ENCODE data around the gene GNB2. TPM values are rescaled to one million over a fixed set of nuclear protein-coding genes. Genes with fewer than 3 reads are reported as not detected.
"Not testable (repeated sequence)": the region's sequence is repeated elsewhere in the genome, so short reads cannot be mapped to it uniquely, and the experiment has no call there.

Gene GNB2
- polyA plus RNA-seq, 1 donor, result 162 TPM

- not testable (repeated sequence) for DNase-seq
Measured at GRCh38 chr7:100724364-100724763, 50.8 kb downstream of the GNB2 start.

- no peak for DNase-seq
Measured at GRCh38 chr7:100726996-100727761, 53.6 kb downstream of the GNB2 start.

GRCh38 chr7:100728196-100728595 lies 54.7 kb downstream of the GNB2 start:
- DNase-seq, result no peak

Other genes starting within 250 kb of the GNB2 start
- 7.5 TPM for gene ZCWPW1, start 245.0 kb upstream of the GNB2 start, polyA plus RNA-seq (ENCODE audit: insufficient read length)
- gene MEPCE, start 243.9 kb upstream of the GNB2 start, polyA plus RNA-seq (ENCODE audit: insufficient read length), result 49.2 TPM
- gene PPP1R35, start 237.2 kb upstream of the GNB2 start, polyA plus RNA-seq (ENCODE audit: insufficient read length), result 12.2 TPM
- gene SPACDR, start 209.5 kb upstream of the GNB2 start, polyA plus RNA-seq (ENCODE audit: insufficient read length), result 1.2 TPM
- gene TSC22D4, start 194.5 kb upstream of the GNB2 start, polyA plus RNA-seq (ENCODE audit: insufficient read length), result 37.4 TPM
- gene NYAP1, start 189.8 kb upstream of the GNB2 start, polyA plus RNA-seq (ENCODE audit: insufficient read length), result 1.6 TPM
- 10.0 TPM for gene AGFG2, start 134.5 kb upstream of the GNB2 start, polyA plus RNA-seq (ENCODE audit: insufficient read length)
- 4.2 TPM for gene SAP25, start 99.8 kb upstream of the GNB2 start, polyA plus RNA-seq (ENCODE audit: insufficient read length)
- gene LRCH4, start 87.6 kb upstream of the GNB2 start, polyA plus RNA-seq (ENCODE audit: insufficient read length), result 37.7 TPM
- 2.6 TPM for gene FBXO24, start 87.4 kb upstream of the GNB2 start, polyA plus RNA-seq (ENCODE audit: insufficient read length)
- gene PCOLCE, start 71.4 kb upstream of the GNB2 start, polyA plus RNA-seq (ENCODE audit: insufficient read length), result 94.3 TPM
- 23.5 TPM for gene MOSPD3, start 61.2 kb upstream of the GNB2 start, polyA plus RNA-seq (ENCODE audit: insufficient read length)
- gene TFR2, start 32.2 kb upstream of the GNB2 start, polyA plus RNA-seq (ENCODE audit: insufficient read length), result 0.93 TPM
- not detected for gene ACTL6B, start 17.3 kb upstream of the GNB2 start, polyA plus RNA-seq (ENCODE audit: insufficient read length)
- 42.7 TPM for gene GIGYF1, start 20.5 kb downstream of the GNB2 start, polyA plus RNA-seq (ENCODE audit: insufficient read length)
- 19.5 TPM for gene POP7, start 32.4 kb downstream of the GNB2 start, polyA plus RNA-seq (ENCODE audit: insufficient read length)
- gene EPO, start 46.7 kb downstream of the GNB2 start, polyA plus RNA-seq (ENCODE audit: insufficient read length), result 0.20 TPM
- 0.03 TPM for gene ZAN, start 59.9 kb downstream of the GNB2 start, polyA plus RNA-seq (ENCODE audit: insufficient read length)
- gene EPHB4, start 153.8 kb downstream of the GNB2 start, polyA plus RNA-seq (ENCODE audit: insufficient read length), result 85.3 TPM
- 29.9 TPM for gene SLC12A9, start 179.0 kb downstream of the GNB2 start, polyA plus RNA-seq (ENCODE audit: insufficient read length)
- 67.8 TPM for gene TRIP6, start 193.6 kb downstream of the GNB2 start, polyA plus RNA-seq (ENCODE audit: insufficient read length)
- 193 TPM for gene SRRT, start 201.4 kb downstream of the GNB2 start, polyA plus RNA-seq (ENCODE audit: insufficient read length)
- gene UFSP1, start 216.0 kb downstream of the GNB2 start, polyA plus RNA-seq (ENCODE audit: insufficient read length), result 1.8 TPM
- 2.7 TPM for gene ACHE, start 222.1 kb downstream of the GNB2 start, polyA plus RNA-seq (ENCODE audit: insufficient read length)